ENCODE data around the gene BLVRA.

BLVRA gene

DNA sequence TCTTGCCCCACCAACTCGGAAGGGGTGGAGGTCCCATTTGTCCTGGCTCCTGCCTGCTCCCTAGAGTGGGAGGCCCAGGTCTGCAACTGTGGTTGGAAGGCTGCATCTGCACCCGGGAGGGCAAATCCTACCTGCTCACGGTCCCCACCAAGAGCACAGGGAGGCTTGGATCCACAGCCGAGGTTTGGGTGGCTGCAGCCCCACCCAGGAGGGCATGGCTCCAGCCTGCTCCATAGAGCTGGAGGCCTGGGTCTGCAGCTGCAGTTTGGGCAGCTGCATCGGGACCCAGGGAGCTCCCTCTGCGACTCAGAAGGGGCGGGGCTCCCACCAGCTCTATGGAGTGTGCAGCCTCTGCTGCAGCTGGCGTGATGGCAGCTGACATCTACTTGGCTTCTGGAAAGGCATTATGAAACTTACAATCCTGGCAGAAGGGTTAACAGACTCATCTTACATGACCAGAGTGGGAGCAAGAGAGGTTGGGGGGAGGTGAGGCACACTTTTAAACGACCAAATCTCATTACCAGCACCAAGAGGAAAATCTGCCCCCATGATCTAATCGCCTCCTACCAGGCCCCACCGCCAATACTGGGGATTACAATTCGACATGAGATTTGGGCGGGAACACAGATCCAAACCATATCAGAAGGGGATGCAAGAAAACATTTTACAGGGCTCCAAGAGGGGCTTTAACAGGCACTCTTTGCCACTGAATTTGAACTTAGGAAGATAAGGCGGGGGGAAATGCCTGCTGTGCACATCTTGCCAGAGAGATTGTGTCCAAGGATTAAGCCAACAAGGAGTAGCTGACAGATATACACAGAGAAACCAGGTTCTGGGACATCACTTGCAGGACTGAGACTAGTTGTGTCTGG lies 8.2 kb upstream of the BLVRA start:
- H3K9ac ChIP-seq (ENCODE audit: insufficient read length, low read depth) = no peak overlapping the region
- peaks cover 4% of the 10 kb centered on the region; the same call in 1 of the 2 replicates for H3K9me3 ChIP-seq (ENCODE audit: insufficient read depth, low read length)
- no peak overlapping the region for H3K4me3 ChIP-seq (ENCODE audit: insufficient read length, low read depth)
- DNase-seq (ENCODE audit: low read depth, low spot score) = no peak
- no peaks in the 10 kb centered on the region for H3K4me1 ChIP-seq (ENCODE audit: insufficient read depth, insufficient read length)
- TF ChIP-seq SUZ12 (IDR thresholded peaks at IDR 0.05; ENCODE audit: extremely low read depth, insufficient read depth, insufficient read length) (no peak), ZNF274 (IDR thresholded peaks at IDR 0.05; ENCODE audit: low read depth, low read length) (no peak), YY1 (IDR thresholded peaks at IDR 0.05; ENCODE audit: insufficient read depth, insufficient read length) (no peak)
- no peaks in the 10 kb centered on the region for H3K27me3 ChIP-seq (ENCODE audit: insufficient read depth, insufficient read length)
- no peaks in the 10 kb centered on the region for H3K36me3 ChIP-seq (ENCODE audit: insufficient read depth, insufficient read length, low read length)

DNA sequence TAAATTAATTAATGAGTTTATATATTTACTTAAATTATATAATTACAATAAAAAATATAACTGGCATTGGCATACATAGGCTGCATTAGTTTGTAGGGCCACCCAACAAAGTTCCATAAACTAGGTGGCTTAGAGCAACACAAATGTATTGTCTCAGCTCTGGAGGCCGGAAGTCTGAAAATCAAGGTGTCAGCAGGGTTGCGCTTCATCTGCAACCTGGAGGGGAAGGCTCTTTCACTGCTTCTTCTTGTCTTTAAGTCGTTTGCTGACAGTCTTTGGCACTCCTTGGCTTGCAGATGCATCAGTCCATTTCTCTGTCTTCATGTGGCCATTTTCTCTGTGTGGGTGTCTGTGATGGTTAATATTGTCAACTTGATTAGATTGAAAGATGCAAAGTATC lies 6.1 kb upstream of the BLVRA start:
- peaks cover 4% of the 10 kb centered on the region; the same call in 1 of the 2 replicates for H3K9me3 ChIP-seq (ENCODE audit: insufficient read depth, low read length)
- H3K36me3 ChIP-seq (ENCODE audit: insufficient read depth, insufficient read length, low read length) = no peaks in the 10 kb centered on the region
- H3K4me3 ChIP-seq (ENCODE audit: insufficient read length, low read depth) = no peak overlapping the region
- no peaks in the 10 kb centered on the region for H3K4me1 ChIP-seq (ENCODE audit: insufficient read depth, insufficient read length)
- H3K9ac ChIP-seq (ENCODE audit: insufficient read length, low read depth) = no peak overlapping the region
- DNase-seq (ENCODE audit: low read depth, low spot score) = no peak
- peaks cover 3% of the 10 kb centered on the region for H3K27me3 ChIP-seq (ENCODE audit: insufficient read depth, insufficient read length)
- TF ChIP-seq YY1 (IDR thresholded peaks at IDR 0.05; ENCODE audit: insufficient read depth, insufficient read length) (no peak), SUZ12 (IDR thresholded peaks at IDR 0.05; ENCODE audit: extremely low read depth, insufficient read depth, insufficient read length) (no peak), ZNF274 (IDR thresholded peaks at IDR 0.05; ENCODE audit: low read depth, low read length) (no peak)

DNA sequence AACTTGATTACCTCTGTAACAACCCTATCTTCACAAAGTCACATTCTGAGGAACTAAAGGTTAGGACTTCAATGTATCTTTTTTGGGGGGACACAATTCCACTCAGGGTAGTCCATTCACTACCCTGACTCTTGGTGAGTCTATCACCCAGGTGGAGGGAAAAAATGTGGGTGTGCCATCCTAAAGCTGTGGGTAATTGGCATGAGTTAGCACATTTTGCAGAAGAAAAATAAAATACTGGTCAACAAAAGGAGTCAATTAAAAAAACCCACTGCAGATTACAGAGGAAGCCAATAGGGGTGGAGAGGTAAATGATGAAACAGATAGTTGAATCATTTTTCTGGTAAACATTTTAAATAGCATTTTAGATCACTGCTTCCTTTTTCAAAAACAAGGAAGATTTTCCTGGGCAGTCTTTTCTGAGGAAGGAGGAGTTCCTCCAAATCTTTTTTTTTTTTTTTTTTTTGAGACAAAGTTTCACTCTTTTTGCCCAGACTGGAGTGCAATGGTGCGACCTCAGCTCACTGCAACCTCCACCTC lies 5.1 kb upstream of the BLVRA start:
- TF ChIP-seq SUZ12 (IDR thresholded peaks at IDR 0.05; ENCODE audit: extremely low read depth, insufficient read depth, insufficient read length) (no peak), ZNF274 (IDR thresholded peaks at IDR 0.05; ENCODE audit: low read depth, low read length) (no peak), YY1 (IDR thresholded peaks at IDR 0.05; ENCODE audit: insufficient read depth, insufficient read length) (no peak)
- no peaks in the 10 kb centered on the region for H3K36me3 ChIP-seq (ENCODE audit: insufficient read depth, insufficient read length, low read length)
- no peaks in the 10 kb centered on the region for H3K4me1 ChIP-seq (ENCODE audit: insufficient read depth, insufficient read length)
- DNase-seq (ENCODE audit: low read depth, low spot score) = no peak
- H3K9me3 ChIP-seq (ENCODE audit: insufficient read depth, low read length) = peaks cover 4% of the 10 kb centered on the region; the same call in 1 of the 2 replicates
- no peak overlapping the region for H3K9ac ChIP-seq (ENCODE audit: insufficient read length, low read depth)
- H3K27me3 ChIP-seq (ENCODE audit: insufficient read depth, insufficient read length) = peaks cover 12% of the 10 kb centered on the region
- H3K4me3 ChIP-seq (ENCODE audit: insufficient read length, low read depth) = no peak overlapping the region

DNA sequence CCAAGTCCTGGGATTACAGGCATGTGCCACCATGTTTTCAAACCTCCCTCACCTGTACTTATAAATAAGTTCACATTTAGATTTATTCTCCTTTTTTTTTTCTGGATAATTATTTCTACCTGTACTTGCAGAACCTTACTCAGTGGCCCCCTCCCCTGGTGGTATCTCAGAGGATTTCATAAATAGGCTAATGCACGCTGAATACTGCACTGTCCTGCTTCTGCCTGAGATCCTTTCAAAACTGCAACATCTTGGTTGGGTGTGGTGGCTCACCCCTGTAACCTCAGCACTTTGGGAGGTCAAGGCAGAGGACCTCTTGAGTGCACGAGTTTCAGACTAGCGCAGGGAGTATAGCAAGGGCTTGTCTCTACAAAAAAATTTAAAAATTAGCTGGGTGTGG lies 4.6 kb upstream of the BLVRA start:
- TF ChIP-seq SUZ12 (IDR thresholded peaks at IDR 0.05; ENCODE audit: extremely low read depth, insufficient read depth, insufficient read length) = no peak
- no peak for DNase-seq (ENCODE audit: low read depth, low spot score)
- H3K27me3 ChIP-seq (ENCODE audit: insufficient read depth, insufficient read length) = peaks cover 13% of the 10 kb centered on the region
- no peak overlapping the region for H3K9ac ChIP-seq (ENCODE audit: insufficient read length, low read depth)
- H3K36me3 ChIP-seq (ENCODE audit: insufficient read depth, insufficient read length, low read length) = no peaks in the 10 kb centered on the region
- no peak overlapping the region for H3K4me3 ChIP-seq (ENCODE audit: insufficient read length, low read depth)
- H3K9me3 ChIP-seq (ENCODE audit: insufficient read depth, low read length) = peaks cover 4% of the 10 kb centered on the region; the same call in 1 of the 2 replicates
- no peaks in the 10 kb centered on the region for H3K4me1 ChIP-seq (ENCODE audit: insufficient read depth, insufficient read length)

DNA sequence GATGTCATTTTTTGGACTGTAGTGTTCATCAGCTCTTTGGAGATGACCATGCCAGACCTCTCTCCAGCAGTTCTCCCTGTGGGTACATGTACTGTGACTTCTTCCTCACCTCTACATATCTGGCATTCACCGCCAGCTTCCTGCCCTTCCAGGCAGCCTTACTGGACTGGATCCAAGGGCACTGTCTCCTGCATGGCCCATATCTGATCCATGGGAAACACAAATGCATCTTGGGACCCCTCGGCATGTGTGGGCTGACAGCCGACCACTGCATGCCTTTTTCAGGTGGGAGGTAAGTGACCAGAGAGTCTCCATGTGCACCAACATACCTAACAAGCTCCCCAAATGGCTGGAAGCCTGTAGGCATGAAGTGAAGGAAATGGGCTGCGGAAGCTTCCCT lies 3.9 kb upstream of the BLVRA start:
- H3K4me1 ChIP-seq (ENCODE audit: insufficient read depth, insufficient read length) = no peaks in the 10 kb centered on the region
- peaks cover 21% of the 10 kb centered on the region for H3K27me3 ChIP-seq (ENCODE audit: insufficient read depth, insufficient read length)

DNA sequence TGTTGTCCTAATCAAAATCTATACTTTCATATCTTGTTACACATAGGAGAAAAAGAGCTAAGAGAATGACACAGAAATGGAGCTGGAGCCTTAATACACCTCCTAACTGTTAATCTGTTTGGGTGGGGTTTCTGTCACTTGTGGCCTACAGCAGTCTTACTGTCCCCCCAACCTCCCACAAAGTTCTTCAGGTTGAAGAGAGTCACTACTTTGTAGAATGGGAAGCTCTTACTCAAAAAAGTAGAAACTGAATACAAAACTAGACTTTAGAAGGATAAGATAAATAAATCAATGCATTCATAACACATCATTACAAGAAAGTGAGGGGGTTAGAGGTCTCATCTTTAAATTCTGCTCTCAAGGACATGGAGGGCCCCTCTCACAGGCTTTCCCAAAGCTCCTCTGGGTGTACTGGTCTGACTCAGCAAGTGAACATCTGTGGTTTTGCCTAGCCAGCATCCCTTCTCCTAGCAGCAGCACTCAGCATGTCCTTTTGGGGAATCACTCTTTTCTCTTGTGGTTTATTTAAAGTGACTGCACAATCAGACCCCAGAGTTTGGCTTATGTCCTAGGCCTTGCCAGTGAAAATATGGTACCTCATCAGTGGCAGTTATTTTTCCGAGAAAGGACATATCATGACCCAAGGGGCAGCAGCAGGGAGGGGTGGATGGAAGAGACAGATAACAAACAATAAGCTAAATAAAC lies 2.0 kb upstream of the BLVRA start:
- Histone ChIP-seq H3K9ac (ENCODE audit: insufficient read length, low read depth) (no peak overlapping the region), H3K4me3 (ENCODE audit: insufficient read length, low read depth) (no peak overlapping the region), H3K9me3 (ENCODE audit: insufficient read depth, low read length) (no peaks in the 10 kb centered on the region), H3K36me3 (ENCODE audit: insufficient read depth, insufficient read length, low read length) (no peaks in the 10 kb centered on the region), H3K4me1 (ENCODE audit: insufficient read depth, insufficient read length) (no peaks in the 10 kb centered on the region), H3K27me3 (ENCODE audit: insufficient read depth, insufficient read length) (peaks cover 28% of the 10 kb centered on the region)
- no peak for DNase-seq (ENCODE audit: low read depth, low spot score)
- no peak for TF ChIP-seq ZNF274 (IDR thresholded peaks at IDR 0.05; ENCODE audit: low read depth, low read length)
- no peak for TF ChIP-seq YY1 (IDR thresholded peaks at IDR 0.05; ENCODE audit: insufficient read depth, insufficient read length)
- no peak for TF ChIP-seq SUZ12 (IDR thresholded peaks at IDR 0.05; ENCODE audit: extremely low read depth, insufficient read depth, insufficient read length)

More for the DNA sequence above, 3.9 kb upstream of the BLVRA start:
- no peak overlapping the region for H3K4me3 ChIP-seq (ENCODE audit: insufficient read length, low read depth)
- no peak overlapping the region for H3K9ac ChIP-seq (ENCODE audit: insufficient read length, low read depth)
- no peak for TF ChIP-seq ZNF274 (IDR thresholded peaks at IDR 0.05; ENCODE audit: low read depth, low read length)
- no peak for TF ChIP-seq YY1 (IDR thresholded peaks at IDR 0.05; ENCODE audit: insufficient read depth, insufficient read length)
- TF ChIP-seq SUZ12 (IDR thresholded peaks at IDR 0.05; ENCODE audit: extremely low read depth, insufficient read depth, insufficient read length) = no peak
- peaks cover under 1% of the 10 kb centered on the region; the same call in 1 of the 2 replicates for H3K9me3 ChIP-seq (ENCODE audit: insufficient read depth, low read length)
- DNase-seq (ENCODE audit: low read depth, low spot score) = no peak
- no peaks in the 10 kb centered on the region for H3K36me3 ChIP-seq (ENCODE audit: insufficient read depth, insufficient read length, low read length)
